CD14-positive monocyte (primary cell): ENCODE data around the gene ZNF837. TPM values are rescaled to one million over a fixed set of nuclear protein-coding genes. Genes with fewer than 3 reads are reported as not detected.

Source experiments
- DNase-seq, 3 donors: peaks; one replicate each; pipeline ENCODE4 v3.0.0-alpha.2; 2011 to 2022
- H2AFZ ChIP-seq: 2 replicates; pipeline ENCODE4 v1.6.0; 2012; ENCODE audit warnings: mild to moderate bottlenecking, low read depth, low read length, inconsistent platforms; ENCODE audit not compliant: insufficient read depth, poor library complexity, severe bottlenecking
- H3K27ac ChIP-seq, 2 donors: 1 replicate in 1 of 2; 2 replicates in 1 of 2; pipeline ENCODE4 v1.5.1; 2012 to 2013; ENCODE audit warnings: low read length in 2 of 2, control low read depth in 1 of 2, inconsistent platforms in 1 of 2, low read depth in 1 of 2, mild to moderate bottlenecking in 1 of 2
- H3K27me3 ChIP-seq, 2 donors: one replicate each; pipeline versions ENCODE4 v1.6.0 to v1.6.1; 2011 to 2013; ENCODE audit warnings: low read length in 2 of 2; ENCODE audit not compliant: control insufficient read depth in 2 of 2, insufficient read depth in 2 of 2
- H3K36me3 ChIP-seq, 2 donors: replicated peaks in 1 of 2; 1 replicate in 1 of 2; 2 replicates in 1 of 2; pipeline versions ENCODE4 v1.5.1 to v1.6.1; 2012 to 2013; ENCODE audit warnings: low read length in 2 of 2, control low read depth in 1 of 2, inconsistent platforms in 1 of 2, mild to moderate bottlenecking in 1 of 2; ENCODE audit not compliant: insufficient read depth in 2 of 2, control insufficient read depth in 1 of 2
- H3K4me1 ChIP-seq, 2 donors: 1 replicate in 1 of 2; 2 replicates in 1 of 2; pipeline versions ENCODE4 v1.5.1 to v1.6.1; 2012 to 2013; ENCODE audit warnings: low read length in 2 of 2, control low read depth in 1 of 2, inconsistent platforms in 1 of 2, mild to moderate bottlenecking in 1 of 2, moderate library complexity in 1 of 2; ENCODE audit not compliant: insufficient read depth in 2 of 2, control insufficient read depth in 1 of 2
- H3K4me2 ChIP-seq: replicated peaks from 2 replicates; pipeline ENCODE3; 2012; ENCODE audit warnings: low read length, moderate library complexity, mild to moderate bottlenecking; ENCODE audit not compliant: poor library complexity, severe bottlenecking; ENCODE audit errors: extremely low read depth
- H3K4me3 ChIP-seq, 3 experiments: fragments of 200-600 bp in 1 of 3; sonication (generic) in 1 of 3; replicated peaks in 1 of 3; 1 replicate in 2 of 3; 2 replicates in 1 of 3; pipeline ENCODE4 v1.5.1; 2011 to 2013; ENCODE audit warnings: low read length in 3 of 3, mild to moderate bottlenecking in 3 of 3, control low read depth in 2 of 3, low read depth in 2 of 3, inconsistent platforms in 1 of 3, moderate library complexity in 1 of 3
- H3K79me2 ChIP-seq: 2 replicates; pipeline ENCODE4 v1.6.0; 2012; ENCODE audit warnings: mild to moderate bottlenecking, control low read depth, inconsistent platforms, low read length, moderate library complexity; ENCODE audit not compliant: insufficient read depth
- H3K9ac ChIP-seq: 2 replicates; pipeline ENCODE4 v1.6.0; 2017; ENCODE audit warnings: low read length, mild to moderate bottlenecking; ENCODE audit not compliant: insufficient read depth, poor library complexity, severe bottlenecking
- H3K9me3 ChIP-seq, 2 donors: replicated peaks in 1 of 2; 1 replicate in 1 of 2; 2 replicates in 1 of 2; pipeline versions ENCODE4 v1.5.1 to v1.6.1; 2012 to 2013; ENCODE audit warnings: low read length in 2 of 2, control low read depth in 1 of 2; ENCODE audit not compliant: control insufficient read depth in 1 of 2, insufficient read depth in 1 of 2
- H4K20me1 ChIP-seq: 2 replicates; pipeline ENCODE4 v1.6.0; 2012; ENCODE audit warnings: mild to moderate bottlenecking, low read length, control low read depth, moderate library complexity; ENCODE audit not compliant: insufficient read depth
- H3K27ac Mint-ChIP-seq, 7 donors: one replicate each; pipeline ENCODE4 v1.8.0; 2020; ENCODE audit warnings: mild to moderate bottlenecking in 7 of 7, mixed read lengths in 7 of 7, moderate library complexity in 6 of 7, inconsistent platforms in 2 of 7
- H3K27me3 Mint-ChIP-seq, 3 donors: one replicate each; pipeline ENCODE4 v1.8.0; 2021 to 2022; ENCODE audit warnings: low read depth in 3 of 3, mild to moderate bottlenecking in 3 of 3, mixed read lengths in 3 of 3, moderate library complexity in 3 of 3, inconsistent platforms in 1 of 3
- H3K36me3 Mint-ChIP-seq, 2 donors: one replicate each; pipeline ENCODE4 v1.8.0; 2020; ENCODE audit warnings: mixed read lengths in 2 of 2, inconsistent platforms in 1 of 2, mild to moderate bottlenecking in 1 of 2
- H3K4me1 Mint-ChIP-seq: one replicate; pipeline ENCODE4 v1.8.0; 2020; ENCODE audit warnings: mild to moderate bottlenecking, mixed read lengths
- H3K4me3 Mint-ChIP-seq, 2 donors: one replicate each; pipeline ENCODE4 v1.8.0; 2020; ENCODE audit warnings: mild to moderate bottlenecking in 2 of 2, mixed read lengths in 2 of 2, moderate library complexity in 1 of 2
- H3K9me3 Mint-ChIP-seq, 7 donors: one replicate each; pipeline ENCODE4 v1.8.0; 2020 to 2022; ENCODE audit warnings: mixed read lengths in 7 of 7, mild to moderate bottlenecking in 6 of 7, moderate library complexity in 6 of 7, inconsistent platforms in 2 of 7
- CTCF ChIP-seq: fragments of 200-600 bp; IDR thresholded peaks from one replicate; pipeline ENCODE4 v1.8.0; 2022; ENCODE audit warnings: antibody characterized with exemption, mild to moderate bottlenecking
- WGBS: methylation state at CpG from one replicate; pipeline ENCODE4 v1.1.5; 2013; ENCODE audit warnings: missing lambda C conversion rate; ENCODE audit not compliant: insufficient coverage; 5-methylcytosine and 5-hydroxymethylcytosine counted together
- intact Hi-C, 2 donors: fragments of 100-400 bp; cut with micrococcal nuclease; formaldehyde crosslinking; loops; one replicate each; pipeline versions ENCODE4 v1.15.0 to v1.15.1; 2023
- polyA plus RNA-seq, 3 donors: library from polyadenylated mRNA; depleted of rRNA in 1 of 3; unstranded in 2 of 3; stranded (reverse) in 1 of 3; fragments of 300-500 nt in 2 of 3; fragments of >200 nt in 1 of 3; fragmentation: Illumina TruSeq in 2 of 3; gene quantifications; 1 replicate in 2 of 3; 2 replicates in 1 of 3; pipeline ENCODE4 v1.2.3, GENCODE V29; 2012 to 2021

Gene ZNF837
- polyA plus RNA-seq, 3 donors = 0.13 to 0.72 (median 0.33) TPM

- H3K9ac ChIP-seq = no peak overlapping the region
- H4K20me1 ChIP-seq = no peaks in the 10 kb centered on the region
- H3K9me3 ChIP-seq = no peaks in the 10 kb centered on the region
- H3K79me2 ChIP-seq = no peaks in the 10 kb centered on the region
- H3K4me1 Mint-ChIP-seq = peaks cover 7% of the 10 kb centered on the region
- H3K27ac ChIP-seq = no peak overlapping the region
- no peaks in the 10 kb centered on the region for H3K36me3 ChIP-seq
- intact Hi-C loops = no loop called here
- no peaks in the 10 kb centered on the region for H3K36me3 Mint-ChIP-seq
- no peaks in the 10 kb centered on the region for H3K4me1 ChIP-seq
- DNase-seq = peak in 2 of 3 donors; percentile 7 to 31
- WGBS = no CpG with 5 or more reads among the region's 4 CpGs
- H3K9me3 Mint-ChIP-seq = no peaks in the 10 kb centered on the region
- H2AFZ ChIP-seq = no peak overlapping the region
- no peak overlapping the region for H3K4me3 Mint-ChIP-seq
- H3K27me3 Mint-ChIP-seq = peaks cover 0 to 6% (median 0%) of the 10 kb centered on the region in 3 donors
- no peak overlapping the region for H3K4me2 ChIP-seq
- no peak overlapping the region for H3K27ac Mint-ChIP-seq
- H3K4me3 ChIP-seq = no peak overlapping the region
- H3K27me3 ChIP-seq = no peaks in the 10 kb centered on the region
- no peak for TF ChIP-seq CTCF
Observed at GRCh38 chr19:58374200-58374599, 6.6 kb downstream of the ZNF837 start.

- no peaks in the 10 kb centered on the region for H3K79me2 ChIP-seq
- H3K27me3 ChIP-seq = no peaks in the 10 kb centered on the region
- Mint-ChIP-seq H3K27me3 (peaks cover 0 to 6% (median 0%) of the 10 kb centered on the region in 3 donors), H3K4me3 (no peak overlapping the region), H3K9me3 (peaks cover 0 to under 1% (median 0%) of the 10 kb centered on the region in 7 donors), H3K4me1 (peaks cover 7% of the 10 kb centered on the region), H3K27ac (peak overlapping the region in 1 of 7 donors; percentile 35), H3K36me3 (no peaks in the 10 kb centered on the region)
- peaks cover 0 to 5% of the 10 kb centered on the region in 2 donors for H3K9me3 ChIP-seq
- no peak overlapping the region for H3K9ac ChIP-seq
- H3K4me2 ChIP-seq = no peak overlapping the region
- no peak for DNase-seq
- no peaks in the 10 kb centered on the region for H3K36me3 ChIP-seq
- H3K4me1 ChIP-seq = no peaks in the 10 kb centered on the region
- no peak overlapping the region for H2AFZ ChIP-seq
- 90% methylated on average over 12 of the region's 15 CpGs for WGBS
- no peak overlapping the region for H3K4me3 ChIP-seq
- H4K20me1 ChIP-seq = no peaks in the 10 kb centered on the region
- intact Hi-C loops = no loop called here
- H3K27ac ChIP-seq = no peak overlapping the region
- TF ChIP-seq CTCF = no peak
Observed at GRCh38 chr19:58372311-58373133, 8.3 kb downstream of the ZNF837 start.
